Fibroblast of skin of left biceps (primary cell): Measurements from ENCODE around the gene ATG12.
"Not testable (repeated sequence)": the region's sequence is repeated elsewhere in the genome, so short reads cannot be mapped to it uniquely, and the experiment has no call there.

ENCODE experiments used
- DNase-seq, 2 experiments: peaks; one replicate each; pipeline ENCODE4 v3.0.0-alpha.2; 2013; ENCODE audit warnings: low read depth in 2 of 2

The ATG12 gene

GRCh38 chr5:115841382-115842088 lies at the start of gene ATG12, which contains the start of gene AP3S1:
TSS of gene ATG12 (minus strand) at chr5:115841565. CDS start at chr5:115841552, 13 bp downstream.
TSS of gene AP3S1 (plus strand) at chr5:115841935. CDS start at chr5:115842038, 103 bp downstream.
- peak; percentile 77 to 78 for DNase-seq

DNA sequence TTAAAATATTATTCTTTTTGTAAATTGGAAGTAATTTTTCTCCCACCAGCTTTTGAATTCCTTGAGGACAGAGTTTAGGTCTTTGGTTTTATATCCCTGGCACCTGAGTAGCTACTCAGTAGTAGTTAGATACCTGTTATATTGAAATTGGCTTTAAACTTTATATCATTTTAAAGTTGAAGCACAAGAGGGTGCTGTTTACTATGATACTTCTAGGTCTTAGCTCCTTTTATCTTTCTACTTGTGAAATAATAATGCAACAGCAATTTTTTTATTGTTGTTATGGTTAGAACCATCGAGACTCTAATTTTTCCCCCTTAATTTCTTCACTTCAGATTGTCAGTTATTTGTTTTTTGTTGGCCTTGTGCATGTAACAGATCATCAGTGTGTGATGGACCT lies 46.7 kb upstream of the ATG12 start:
- no peak for DNase-seq

- DNase-seq, result not testable (repeated sequence)
Measured at GRCh38 chr5:115885208-115885607, 43.8 kb upstream of the ATG12 start.

- DNase-seq, result no peak
Measured at GRCh38 chr5:115884704-115885103, 43.3 kb upstream of the ATG12 start.

GRCh38 chr5:115882434-115882833 lies 41.1 kb upstream of the ATG12 start:
- not testable (repeated sequence) for DNase-seq

GRCh38 chr5:115877342-115877741 lies 36.0 kb upstream of the ATG12 start:
- DNase-seq, result not testable (repeated sequence)

GRCh38 chr5:115875447-115875846 lies 34.1 kb upstream of the ATG12 start:
- no peak for DNase-seq

DNA sequence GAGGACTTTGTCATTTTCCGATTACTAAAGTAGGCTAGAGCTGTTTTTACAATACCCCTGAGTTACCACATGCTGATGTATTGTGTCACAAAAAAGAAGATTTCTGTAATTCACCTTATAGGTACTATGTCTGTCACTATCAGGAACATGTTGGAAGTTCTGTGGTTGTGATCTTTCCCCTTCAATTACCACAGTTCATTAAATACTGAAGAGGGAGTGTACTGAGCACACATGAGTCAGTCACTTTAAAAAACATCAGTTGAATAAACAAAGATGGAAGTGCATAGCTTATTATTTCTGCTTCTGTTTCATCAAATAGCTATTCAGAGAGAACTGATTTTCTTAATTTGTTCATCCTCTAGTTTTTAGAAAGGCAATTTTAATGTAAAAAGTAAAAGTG lies 32.0 kb upstream of the ATG12 start:
- DNase-seq, result no peak

GRCh38 chr5:115872447-115872846 lies 31.1 kb upstream of the ATG12 start:
- no peak for DNase-seq

GRCh38 chr5:115869256-115869795 lies 28.0 kb upstream of the ATG12 start:
- DNase-seq, result no peak

DNA sequence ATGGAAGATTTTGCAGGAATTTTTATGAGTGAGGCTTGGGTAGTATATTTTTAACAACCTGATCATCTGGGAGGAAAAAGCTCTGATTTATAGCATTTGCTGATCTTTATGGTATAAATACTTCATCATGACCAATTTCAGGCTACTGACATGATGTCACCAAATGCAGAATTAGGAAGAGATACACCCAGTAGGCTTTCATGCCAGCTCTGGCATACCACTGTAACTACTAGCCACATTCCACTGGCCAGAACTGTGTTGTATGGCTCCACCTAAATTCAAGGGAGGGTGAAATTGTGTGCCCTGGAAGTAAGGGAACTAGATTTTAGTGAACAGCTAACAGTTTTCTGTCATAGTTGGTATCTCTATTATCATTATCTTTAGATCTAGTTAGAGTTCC lies 18.0 kb upstream of the ATG12 start:
- no peak for DNase-seq

DNA sequence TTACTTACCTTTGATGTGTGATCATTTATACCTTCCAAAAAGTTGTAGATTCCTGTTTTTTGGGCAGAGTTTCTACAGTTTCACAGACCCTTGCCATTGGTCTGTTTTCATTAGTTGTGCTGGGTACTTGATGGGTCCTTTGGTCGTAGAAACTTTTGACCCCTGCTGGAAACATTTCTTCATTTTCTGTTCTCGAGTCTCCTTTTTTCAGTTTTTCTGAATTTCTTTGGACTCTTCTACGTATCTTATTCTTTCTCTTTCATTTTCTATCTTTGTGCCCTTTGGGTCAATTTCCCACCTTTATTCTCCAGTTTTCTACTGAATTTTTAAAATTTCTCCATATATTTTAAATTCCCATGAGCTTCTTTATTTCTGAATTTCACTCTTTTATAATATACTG lies 17.0 kb upstream of the ATG12 start:
- DNase-seq, result no peak

- no peak for DNase-seq
Measured at GRCh38 chr5:115857626-115858349, 16.4 kb upstream of the ATG12 start.

- DNase-seq, result no peak
Measured at GRCh38 chr5:115857057-115857479, 15.7 kb upstream of the ATG12 start.

- DNase-seq, result no peak
Measured at GRCh38 chr5:115855959-115856358, 14.6 kb upstream of the ATG12 start.

DNA sequence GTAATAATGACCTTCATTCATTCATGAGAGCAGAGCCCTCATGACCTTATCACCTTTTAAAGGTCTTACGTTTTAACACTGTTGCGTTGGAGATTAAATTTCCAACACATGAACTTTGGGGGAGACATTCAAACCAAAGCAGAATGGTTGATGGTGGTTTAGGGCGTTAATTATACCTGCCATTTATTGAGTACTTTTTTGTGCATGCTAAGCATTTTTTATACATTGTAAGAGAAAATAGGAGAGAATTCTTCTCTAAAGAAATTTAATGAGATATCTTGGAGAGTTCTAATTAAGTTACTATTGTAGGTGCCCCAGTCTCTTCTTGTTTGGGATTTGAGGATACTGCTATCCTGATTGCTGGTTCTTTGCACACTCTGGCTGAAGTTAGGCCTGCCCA lies 12.8 kb upstream of the ATG12 start:
- DNase-seq, result no peak

GRCh38 chr5:115850744-115851416 lies 9.5 kb upstream of the ATG12 start:
- no peak for DNase-seq

DNA sequence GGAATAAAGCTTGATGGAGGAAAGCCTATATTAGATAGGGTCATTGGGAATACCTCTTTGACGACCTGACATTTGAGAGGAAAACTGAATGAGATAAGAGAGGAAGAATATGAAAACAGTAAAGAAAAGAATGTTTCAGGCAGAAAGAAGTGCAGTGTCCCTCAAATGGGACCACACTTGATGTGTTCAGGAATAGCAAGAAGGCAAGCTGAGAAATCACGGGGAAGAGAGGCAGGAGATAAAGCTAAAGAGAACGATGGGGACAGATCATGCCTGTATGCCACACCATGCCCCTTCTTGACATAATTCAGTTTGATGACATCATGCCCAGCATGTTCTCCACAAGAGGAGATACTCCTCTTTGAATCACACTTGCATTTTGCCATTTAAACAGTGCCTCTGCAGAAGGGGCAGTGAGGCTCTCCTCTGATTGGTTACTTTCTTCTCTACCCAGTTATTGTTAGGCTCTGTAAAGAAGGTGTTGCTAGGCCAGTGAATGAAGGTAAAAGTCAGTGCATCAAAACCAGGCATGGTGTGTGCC lies 8.0 kb upstream of the ATG12 start:
- no peak for DNase-seq

GRCh38 chr5:115847290-115847689 lies 5.9 kb upstream of the ATG12 start:
- no peak for DNase-seq

DNA sequence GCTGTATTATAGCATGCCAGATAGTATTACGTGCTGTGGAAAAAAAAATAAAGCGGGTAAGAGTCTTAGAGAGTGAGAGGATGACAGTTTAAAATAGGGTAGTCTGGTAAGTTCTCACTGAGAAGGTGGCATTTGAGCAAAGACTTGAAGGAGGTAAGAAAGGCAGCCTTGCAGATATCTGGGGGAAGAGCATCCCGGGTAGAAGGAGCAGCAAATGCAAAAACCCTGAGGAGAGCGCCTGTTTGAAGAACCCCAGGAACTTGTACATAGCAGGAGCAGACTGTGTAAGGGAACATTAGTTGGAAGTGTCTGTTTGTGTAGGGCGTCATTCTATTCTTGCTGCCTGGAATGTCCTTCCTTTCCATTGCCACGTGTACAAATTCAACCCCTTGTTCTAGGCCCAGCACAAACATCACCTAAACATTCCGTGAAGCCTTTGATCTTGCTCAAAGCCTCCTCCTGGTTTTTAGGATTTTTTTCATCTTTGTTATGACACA lies 3.0 kb upstream of the ATG12 start:
- no peak for DNase-seq

DNA sequence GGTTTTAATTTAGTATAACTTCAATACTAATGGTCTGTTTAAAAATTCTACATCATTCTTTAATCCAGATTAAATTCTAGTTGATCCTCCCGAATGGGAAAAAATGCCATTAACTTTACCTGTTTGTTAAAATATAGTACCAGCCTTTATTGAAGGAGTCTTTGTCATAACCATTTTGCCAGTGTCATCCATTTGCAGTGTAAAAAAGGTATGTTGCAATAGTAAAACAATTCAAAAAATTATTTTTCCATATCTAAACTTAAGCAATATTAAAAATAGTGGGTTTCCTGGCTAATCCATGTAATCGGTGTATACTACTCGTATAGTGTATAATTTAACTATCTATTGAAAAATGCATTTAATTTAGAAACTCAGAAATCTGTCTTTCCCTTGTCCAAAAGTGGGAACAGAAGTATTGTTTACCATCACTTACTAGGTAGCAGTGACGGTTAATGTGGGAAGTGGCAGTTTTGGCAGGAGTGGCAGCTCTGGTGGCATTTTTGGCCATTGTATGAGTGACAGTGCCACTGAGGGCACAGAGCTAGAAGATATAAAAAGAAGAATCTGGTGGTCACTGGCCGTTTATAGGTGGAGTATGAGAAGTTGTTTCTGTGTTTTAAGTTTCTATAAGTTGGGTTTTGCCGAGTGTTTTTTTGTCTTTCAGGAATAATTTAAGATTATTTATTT lies 2.2 kb upstream of the ATG12 start:
- no peak for DNase-seq
